CD4-positive, alpha-beta memory T cell (primary cell): ENCODE data around the gene KRT7. TPM values are rescaled to one million over a fixed set of nuclear protein-coding genes. Genes with fewer than 3 reads are reported as not detected.

Experiments
- CTCF ChIA-PET: fragments of 350-600 bp; sonication (Branson Sonifier 250); formaldehyde crosslinking; loops from one replicate; lab custom pipeline; 2021; ENCODE audit warnings: inconsistent platforms; ENCODE audit not compliant: partially characterized antibody; lab: Charles Lee
- POLR2A ChIA-PET: fragments of 350-600 bp; sonication (Branson Sonifier 250); formaldehyde crosslinking; loops from one replicate; lab custom pipeline; 2021; ENCODE audit not compliant: partially characterized antibody; lab: Charles Lee
- DNase-seq, 5 donors: peaks; one replicate each; pipeline versions ENCODE4 v3.0.0 to v3.0.0-alpha.2; 2020 to 2022; ENCODE audit warnings: mixed read lengths in 1 of 5
- H3K27ac ChIP-seq: one replicate; pipeline ENCODE4 v1.7.0; 2013; ENCODE audit warnings: low read depth, low read length
- H3K27me3 ChIP-seq: 2 replicates; pipeline ENCODE4 v1.7.0; 2013; ENCODE audit warnings: mild to moderate bottlenecking, low read length, moderate library complexity; ENCODE audit not compliant: insufficient read depth
- H3K36me3 ChIP-seq: 2 replicates; pipeline ENCODE4 v1.7.0; 2013; ENCODE audit warnings: mild to moderate bottlenecking, low read length, moderate library complexity; ENCODE audit not compliant: insufficient read depth
- H3K4me1 ChIP-seq: 2 replicates; pipeline ENCODE4 v1.7.0; 2013; ENCODE audit warnings: mild to moderate bottlenecking, low read length, moderate library complexity; ENCODE audit not compliant: insufficient read depth
- H3K4me3 ChIP-seq, 2 donors: one replicate each; pipeline ENCODE4 v1.7.0; 2013; ENCODE audit warnings: low read length in 2 of 2, mild to moderate bottlenecking in 1 of 2
- H3K9me3 ChIP-seq, 2 donors: one replicate each; pipeline ENCODE4 v1.7.0; 2013; ENCODE audit warnings: low read length in 2 of 2, control low read depth in 1 of 2; ENCODE audit not compliant: control insufficient read depth in 1 of 2
- H3K27ac Mint-ChIP-seq, 7 donors: one replicate each; pipeline ENCODE4 v1.8.0; 2020 to 2021; ENCODE audit warnings: mixed read lengths in 7 of 7, mild to moderate bottlenecking in 6 of 7, inconsistent platforms in 3 of 7, moderate library complexity in 3 of 7
- H3K27me3 Mint-ChIP-seq, 2 donors: one replicate each; pipeline ENCODE4 v1.8.0; 2020 to 2021; ENCODE audit warnings: mixed read lengths in 2 of 2
- H3K36me3 Mint-ChIP-seq, 2 donors: one replicate each; pipeline ENCODE4 v1.8.0; 2020 to 2021; ENCODE audit warnings: mixed read lengths in 2 of 2, inconsistent platforms in 1 of 2, mild to moderate bottlenecking in 1 of 2
- H3K4me1 Mint-ChIP-seq, 4 donors: one replicate each; pipeline ENCODE4 v1.8.0; 2020 to 2021; ENCODE audit warnings: mixed read lengths in 4 of 4, mild to moderate bottlenecking in 1 of 4
- H3K4me3 Mint-ChIP-seq, 8 donors: one replicate each; pipeline ENCODE4 v1.8.0; 2020 to 2021; ENCODE audit warnings: mixed read lengths in 8 of 8, mild to moderate bottlenecking in 7 of 8, moderate library complexity in 6 of 8, inconsistent platforms in 3 of 8
- H3K9me3 Mint-ChIP-seq, 8 donors: one replicate each; pipeline ENCODE4 v1.8.0; 2020 to 2021; ENCODE audit warnings: mixed read lengths in 8 of 8, mild to moderate bottlenecking in 5 of 8, inconsistent platforms in 3 of 8, moderate library complexity in 1 of 8
- intact Hi-C: fragments of 100-400 bp; cut with micrococcal nuclease; formaldehyde crosslinking; loops from one replicate; pipeline ENCODE4 v1.15.1; 2023
- polyA plus RNA-seq, 2 donors: library from polyadenylated mRNA; unstranded; fragments of 300-500 nt; fragmentation: Illumina TruSeq; gene quantifications; one replicate each; pipeline ENCODE4 v1.2.3, GENCODE V29; 2021
- total RNA-seq, 2 experiments: library from RNA; stranded (reverse); gene quantifications; one replicate each; pipeline ENCODE4 v1.2.3, GENCODE V29; 2021

The KRT7 gene
- total and polyA plus RNA-seq, 4 experiments from 2014 or later: not detected

DNA sequence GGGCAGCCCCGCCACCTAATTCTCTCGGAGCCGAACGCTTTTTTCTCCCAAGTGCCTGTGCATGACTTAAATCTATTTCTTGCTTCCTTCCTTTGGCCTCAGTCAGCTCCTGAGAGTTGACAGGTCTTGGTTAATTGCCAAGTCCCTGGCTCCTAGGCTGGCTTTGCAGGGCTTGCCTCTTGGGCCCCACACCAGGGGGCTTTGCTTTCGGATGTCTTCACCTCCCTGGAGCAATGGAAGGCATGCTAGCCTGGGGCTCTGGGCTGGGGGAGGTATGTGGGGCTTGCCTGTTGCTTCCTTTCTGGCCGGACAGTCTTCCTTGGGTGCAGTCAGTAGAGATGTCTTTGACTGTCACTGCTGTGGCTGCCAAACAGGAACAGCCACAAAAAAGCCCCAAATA is 39.1 kb upstream of the KRT7 start:
- no peak overlapping the region for H3K27ac ChIP-seq
- H3K4me3 ChIP-seq: no peak overlapping the region
- no peaks in the 10 kb centered on the region for H3K27me3 ChIP-seq
- no peaks in the 10 kb centered on the region for H3K4me1 ChIP-seq
- Mint-ChIP-seq H3K4me1 (peaks cover 0 to 2% (median 0%) of the 10 kb centered on the region in 4 donors), H3K4me3 (no peak overlapping the region), H3K27me3 (peaks cover 4 to 11% of the 10 kb centered on the region in 2 donors), H3K27ac (no peak overlapping the region), H3K9me3 (no peaks in the 10 kb centered on the region), H3K36me3 (no peaks in the 10 kb centered on the region)
- intact Hi-C loops: no loop called here
- DNase-seq: no peak
- no peaks in the 10 kb centered on the region for H3K9me3 ChIP-seq
- H3K36me3 ChIP-seq: no peaks in the 10 kb centered on the region
- POLR2A ChIA-PET: no interaction called here
- CTCF ChIA-PET: no interaction called here

DNA sequence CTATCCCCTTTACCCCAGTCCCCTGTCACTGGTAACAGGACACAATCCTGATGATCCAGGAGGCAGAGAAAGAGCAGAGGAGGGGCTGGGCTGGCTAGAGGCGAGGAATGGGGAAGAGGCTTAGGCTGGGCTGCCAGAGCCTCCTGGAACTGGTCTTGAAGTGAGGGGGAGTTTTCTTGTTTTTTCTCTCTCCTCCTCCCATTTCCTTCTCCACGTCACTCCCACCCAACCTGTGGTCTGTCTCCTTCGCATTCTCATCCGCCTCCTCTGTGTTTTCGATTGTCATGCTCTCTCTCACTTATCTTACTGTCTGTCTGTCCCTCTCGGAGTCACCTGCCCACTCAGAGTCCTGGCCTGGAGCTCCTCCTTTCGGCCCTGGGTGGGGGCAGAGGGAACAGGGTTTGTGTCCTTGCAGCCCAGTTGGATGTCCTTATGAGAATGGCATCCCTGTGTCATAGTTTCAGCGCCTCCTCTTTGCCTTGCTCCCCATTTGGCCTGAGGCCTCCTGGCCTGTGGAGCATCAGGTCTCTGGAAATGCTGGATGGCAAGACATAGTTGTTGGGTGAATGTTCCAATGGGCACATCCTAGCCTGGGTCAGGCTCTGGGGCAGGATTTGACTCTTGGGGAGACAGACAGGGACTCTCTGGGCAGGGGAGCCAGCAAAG is 37.8 kb upstream of the KRT7 start:
- Histone ChIP-seq H3K9me3 (no peaks in the 10 kb centered on the region), H3K27ac (no peak overlapping the region), H3K36me3 (no peaks in the 10 kb centered on the region), H3K4me1 (no peaks in the 10 kb centered on the region), H3K4me3 (no peak overlapping the region), H3K27me3 (no peaks in the 10 kb centered on the region)
- ChIA-PET CTCF (no interaction called here), POLR2A (no interaction called here)
- Mint-ChIP-seq H3K27ac (no peak overlapping the region), H3K36me3 (no peaks in the 10 kb centered on the region), H3K27me3 (peaks cover 6 to 12% of the 10 kb centered on the region in 2 donors), H3K4me1 (peaks cover 0 to 2% (median 0%) of the 10 kb centered on the region in 4 donors), H3K9me3 (no peaks in the 10 kb centered on the region), H3K4me3 (no peak overlapping the region)
- DNase-seq: no peak
- intact Hi-C loops: no loop called here

DNA sequence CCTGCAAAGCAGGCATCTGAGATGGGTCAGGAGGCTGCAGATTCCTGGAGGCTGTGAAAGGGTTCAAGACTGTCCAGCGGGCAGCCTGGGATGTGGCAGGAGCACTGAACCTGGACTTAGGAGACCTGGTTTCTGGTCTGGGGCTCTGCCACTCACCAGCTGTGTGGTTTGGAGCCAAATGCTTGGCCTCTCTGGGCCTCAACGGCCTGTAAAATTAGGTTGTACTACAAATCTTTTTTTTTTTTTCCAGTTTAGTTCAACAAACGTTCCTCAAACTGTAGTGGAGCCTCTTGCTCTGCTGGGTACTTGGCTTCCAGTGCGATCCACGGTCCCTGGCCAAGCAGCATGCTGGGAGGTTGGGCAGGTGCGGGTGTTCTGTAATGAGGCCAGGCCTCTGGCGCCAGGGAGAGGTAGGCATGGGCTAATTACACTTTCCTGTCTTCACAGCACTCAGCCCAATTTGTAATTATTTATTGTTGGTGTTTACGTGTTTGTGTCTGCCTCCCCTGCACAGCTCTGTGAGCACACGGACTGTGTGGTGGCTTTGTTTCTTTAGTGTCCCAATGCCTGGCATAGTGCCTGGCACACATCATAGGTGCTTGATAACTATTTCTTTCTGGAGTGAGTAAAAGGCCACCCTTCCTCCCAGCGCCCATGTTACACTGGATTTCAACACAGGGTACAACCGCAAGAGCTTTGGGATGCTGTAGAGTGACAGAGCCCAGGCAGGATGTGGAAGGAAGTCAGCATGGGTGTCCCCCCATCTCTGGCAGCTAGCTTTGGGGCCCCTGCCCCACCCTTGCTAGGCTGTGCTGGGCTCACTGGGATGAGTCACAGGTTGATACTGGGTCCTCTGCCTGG is 35.4 kb upstream of the KRT7 start:
- H3K9me3 ChIP-seq: no peaks in the 10 kb centered on the region
- Mint-ChIP-seq H3K27me3 (peaks cover 6 to 20% of the 10 kb centered on the region in 2 donors), H3K9me3 (peaks cover 0 to 2% (median 0%) of the 10 kb centered on the region in 8 donors), H3K27ac (no peak overlapping the region), H3K4me3 (no peak overlapping the region), H3K4me1 (peaks cover 0 to 2% (median 0%) of the 10 kb centered on the region in 4 donors), H3K36me3 (no peaks in the 10 kb centered on the region)
- no peak for DNase-seq
- CTCF ChIA-PET: no interaction called here
- no peak overlapping the region for H3K4me3 ChIP-seq
- H3K27me3 ChIP-seq: no peaks in the 10 kb centered on the region
- no peaks in the 10 kb centered on the region for H3K4me1 ChIP-seq
- POLR2A ChIA-PET: no interaction called here
- H3K27ac ChIP-seq: no peak overlapping the region
- no peaks in the 10 kb centered on the region for H3K36me3 ChIP-seq
- intact Hi-C loops: no loop called here

DNA sequence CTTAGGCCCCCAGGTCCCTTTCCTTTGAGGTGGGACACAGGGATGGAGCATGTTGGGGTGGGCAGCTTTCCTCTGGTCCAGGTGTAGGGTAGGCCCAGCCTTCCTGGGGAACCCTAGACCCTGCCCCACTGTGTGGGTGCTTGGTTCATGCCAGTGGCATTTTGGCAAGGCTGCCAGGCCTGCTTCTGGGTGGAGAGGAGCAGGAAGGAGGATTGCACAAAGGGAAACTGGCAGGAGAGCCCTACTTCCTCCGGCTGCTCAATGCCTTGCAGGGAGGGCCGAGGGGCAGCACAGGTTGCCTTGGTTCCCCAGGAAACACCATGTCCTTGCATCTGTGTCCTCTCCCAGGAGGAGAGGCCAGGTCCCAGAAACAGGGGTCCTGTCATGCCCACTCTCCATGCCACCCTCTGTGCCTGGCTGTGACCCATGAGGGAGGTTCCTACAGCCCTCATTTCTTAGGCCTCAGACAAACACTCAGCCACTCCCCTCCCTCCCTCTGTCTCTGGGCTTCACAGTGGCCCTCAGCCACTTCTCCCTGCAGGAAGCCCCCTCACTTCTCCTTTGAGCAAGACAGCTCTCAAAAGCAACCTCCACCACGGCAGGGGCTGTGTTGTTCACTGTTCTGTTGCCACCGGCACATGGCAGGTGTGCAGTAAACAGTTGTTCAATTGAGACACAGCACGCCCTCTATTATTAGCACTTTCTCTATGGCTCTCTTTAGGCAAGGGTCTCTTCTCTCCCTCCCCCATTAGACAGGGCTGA is 34.4 kb upstream of the KRT7 start:
- peaks cover 0 to 8% (median 2%) of the 10 kb centered on the region in 4 donors for H3K4me1 Mint-ChIP-seq
- H3K27me3 Mint-ChIP-seq: peaks cover 13 to 25% of the 10 kb centered on the region in 2 donors
- Histone ChIP-seq H3K9me3 (no peaks in the 10 kb centered on the region), H3K27ac (no peak overlapping the region), H3K36me3 (no peaks in the 10 kb centered on the region), H3K4me1 (no peaks in the 10 kb centered on the region), H3K27me3 (no peaks in the 10 kb centered on the region), H3K4me3 (no peak overlapping the region)
- intact Hi-C loops: no loop called here
- ChIA-PET CTCF (no interaction called here), POLR2A (no interaction called here)
- H3K36me3 Mint-ChIP-seq: no peaks in the 10 kb centered on the region
- no peak for DNase-seq
- H3K9me3 Mint-ChIP-seq: peaks cover 0 to 2% (median 0%) of the 10 kb centered on the region in 8 donors
- no peak overlapping the region for H3K4me3 Mint-ChIP-seq
- no peak overlapping the region for H3K27ac Mint-ChIP-seq

DNA sequence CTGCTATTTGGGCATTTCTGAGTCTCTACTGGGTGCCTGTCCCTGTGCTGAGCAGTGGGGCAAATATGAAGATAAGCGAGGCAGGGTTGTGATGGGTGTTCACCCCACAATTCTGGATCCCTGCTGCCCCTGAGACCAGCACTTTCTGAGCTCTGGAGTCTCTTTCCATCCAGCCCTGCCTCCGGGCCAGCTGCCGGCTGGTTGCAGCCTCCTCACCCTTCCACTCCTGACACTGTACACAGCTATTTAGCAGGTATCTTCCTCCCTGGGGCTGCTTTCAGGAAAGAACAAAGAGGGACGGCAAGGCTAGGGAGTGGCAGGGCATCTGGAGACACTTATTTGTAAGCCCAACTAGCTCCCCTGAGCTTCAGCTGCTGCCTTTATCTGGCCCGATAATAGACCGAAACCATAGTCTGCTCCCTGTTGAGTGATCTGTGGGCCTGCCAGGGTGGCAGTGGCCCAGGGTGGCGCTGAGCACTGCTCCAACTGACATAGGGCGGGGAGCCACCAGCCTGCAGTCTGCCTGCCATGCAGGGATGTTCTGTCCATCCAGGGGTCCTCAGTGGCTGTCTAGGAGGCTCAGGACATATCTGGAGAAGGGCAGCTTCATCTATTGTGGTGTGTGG is 33.6 kb upstream of the KRT7 start:
- Histone ChIP-seq H3K4me1 (no peaks in the 10 kb centered on the region), H3K4me3 (no peak overlapping the region), H3K27ac (no peak overlapping the region), H3K9me3 (no peaks in the 10 kb centered on the region), H3K36me3 (no peaks in the 10 kb centered on the region), H3K27me3 (no peaks in the 10 kb centered on the region)
- ChIA-PET POLR2A (no interaction called here), CTCF (interaction anchor here (1.4 kb wide), 1 partner anchor 80 kb away, joined by 4 read pairs; no protein-coding TSS in a partner anchor)
- Mint-ChIP-seq H3K27me3 (peaks cover 15 to 29% of the 10 kb centered on the region in 2 donors), H3K4me3 (no peak overlapping the region), H3K4me1 (peaks cover 0 to 8% (median 2%) of the 10 kb centered on the region in 4 donors), H3K27ac (no peak overlapping the region), H3K36me3 (no peaks in the 10 kb centered on the region), H3K9me3 (peaks cover 0 to 2% (median 0%) of the 10 kb centered on the region in 8 donors)
- intact Hi-C loops: no loop called here
- no peak for DNase-seq

DNA sequence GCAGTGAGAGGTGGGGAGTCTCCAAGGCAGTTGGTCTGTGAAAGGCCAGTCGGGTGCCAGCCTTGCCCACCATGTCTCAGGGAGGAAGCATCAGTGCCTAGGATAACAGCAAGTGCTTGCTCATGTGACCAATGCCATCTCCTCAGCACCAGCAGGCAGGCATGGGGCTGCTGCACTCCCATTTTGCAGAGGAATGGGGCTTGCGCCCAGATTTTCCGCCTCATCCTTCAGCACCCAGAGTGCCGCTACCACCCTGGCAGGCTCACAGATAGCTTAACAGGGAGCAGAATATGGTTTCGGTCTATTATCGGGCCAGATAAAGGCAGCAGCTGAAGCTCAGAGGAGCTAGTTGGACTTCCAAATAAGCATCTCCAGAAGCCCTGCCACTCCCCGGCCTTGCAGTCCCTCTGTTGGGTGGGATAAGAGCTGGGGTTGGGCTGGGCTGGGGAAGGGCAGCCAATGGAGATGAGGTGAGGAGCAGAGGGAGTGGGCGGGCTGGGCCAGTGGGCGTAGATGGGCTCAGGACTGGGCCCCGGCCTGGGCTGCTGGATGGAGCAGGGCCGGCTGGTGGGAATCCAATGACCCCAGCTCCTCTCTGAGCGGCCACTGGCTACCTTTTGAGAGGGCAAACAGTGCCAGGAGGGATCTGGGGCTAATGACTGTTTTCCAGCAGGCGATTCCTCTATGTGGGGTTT is 32.8 kb upstream of the KRT7 start:
- Mint-ChIP-seq H3K4me3 (no peak overlapping the region), H3K27me3 (peaks cover 15 to 29% of the 10 kb centered on the region in 2 donors), H3K4me1 (peaks cover 0 to 6% (median 2%) of the 10 kb centered on the region in 4 donors), H3K9me3 (peaks cover 0 to 2% (median 0%) of the 10 kb centered on the region in 8 donors), H3K27ac (no peak overlapping the region), H3K36me3 (no peaks in the 10 kb centered on the region)
- Histone ChIP-seq H3K9me3 (no peaks in the 10 kb centered on the region), H3K4me3 (no peak overlapping the region), H3K4me1 (no peaks in the 10 kb centered on the region), H3K27ac (no peak overlapping the region), H3K27me3 (no peaks in the 10 kb centered on the region), H3K36me3 (no peaks in the 10 kb centered on the region)
- CTCF ChIA-PET: interaction anchor here (0.6 to 1.4 kb wide), 3 partner anchors 78 to 127 kb away, joined by 3 to 4 read pairs (median 3); no protein-coding TSS in a partner anchor
- no peak for DNase-seq
- POLR2A ChIA-PET: no interaction called here
- intact Hi-C loops: no loop called here
